ENCODE results near the gene CYP2F1. TPM values are rescaled to one million over a fixed set of nuclear protein-coding genes. Genes with fewer than 3 reads are reported as not detected.

CYP2F1 gene
- total and polyA plus RNA-seq, 9 of the 15 experiments (the other 6 are each of a cell fraction or from before 2014, with no cell fraction given), result 0.03 to 0.77 (median 0.18) TPM; not detected in 1

- TF ChIP-seq PRPF4 (IDR thresholded peaks at IDR 0.05; ENCODE audit: insufficient read depth, low read depth, low read length, poor library complexity, severe bottlenecking) (no peak), ZNF699 (CRISPR knock-in tag; IDR thresholded peaks at IDR 0.05; ENCODE audit: insufficient replicate concordance) (no peak), NR2C1 (IDR thresholded peaks at IDR 0.05) (no peak), NR2C1 (tag; IDR thresholded peaks at IDR 0.05) (no peak), MXI1 (IDR thresholded peaks at IDR 0.05; ENCODE audit: low read depth, low read length) (no peak), ZNF354B (CRISPR knock-in tag; IDR thresholded peaks at IDR 0.05) (no peak), ARID3B (CRISPR knock-in tag; IDR thresholded peaks at IDR 0.05; ENCODE audit: borderline replicate concordance) (no peak), TGIF2 (CRISPR knock-in tag; IDR thresholded peaks at IDR 0.05) (no peak), CCAR2 (IDR thresholded peaks at IDR 0.05; ENCODE audit: low read depth, low read length) (no peak), NCOA1 (IDR thresholded peaks at IDR 0.05; ENCODE audit: low read depth) (no peak), CEBPZ (IDR thresholded peaks at IDR 0.05; ENCODE audit: borderline replicate concordance, low read depth, low read length) (no peak), NR2F6 (CRISPR knock-in tag; IDR thresholded peaks at IDR 0.05) (no peak), STAG1 (CRISPR knock-in tag; IDR thresholded peaks at IDR 0.05; ENCODE audit: borderline replicate concordance) (peak; percentile 95)
These were observed 30.2 kb downstream of the CYP2F1 start (continued) for GRCh38 chr19:41144403-41144802.
